Stimulated activated CD8-positive, alpha-beta memory T cell treated with anti-CD3 and anti-CD28 coated beads, Interleukin-12 subunit alpha, Interleukin-12 subunit beta, amount 100 ng/mL, for 4 hours (primary cell): ENCODE measurements around the gene TEP1.
"Not testable (repeated sequence)": the region's sequence is repeated elsewhere in the genome, so short reads cannot be mapped to it uniquely, and the experiment has no call there.

Experiments used
- DNase-seq: peaks from one replicate; pipeline ENCODE4 v3.0.0-alpha.2; 2020; ENCODE audit warnings: low read depth

The TEP1 gene

GRCh38 chr14:20386276-20386855 lies 26.9 kb downstream of the TEP1 start:
- no peak for DNase-seq

DNA sequence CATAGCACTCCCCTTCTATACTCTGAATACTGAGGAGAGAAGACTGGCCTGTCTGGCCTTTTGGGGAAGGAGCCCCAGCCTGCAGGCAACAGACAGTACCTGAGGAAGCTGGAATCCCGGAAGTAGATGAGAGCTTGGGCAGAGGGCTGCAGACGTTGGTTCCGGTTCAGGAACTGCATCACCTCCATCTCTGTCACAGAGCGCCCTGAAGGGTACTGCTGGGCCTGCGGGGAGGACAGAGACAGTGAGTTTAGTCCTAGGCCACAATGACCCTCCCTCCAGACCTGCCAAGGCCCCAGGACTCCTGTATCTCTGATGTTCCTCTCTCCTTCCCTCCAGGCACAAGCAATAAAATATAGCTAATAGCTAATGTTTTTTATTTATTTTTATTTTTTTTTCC lies 28.4 kb downstream of the TEP1 start:
- DNase-seq = no peak

DNA sequence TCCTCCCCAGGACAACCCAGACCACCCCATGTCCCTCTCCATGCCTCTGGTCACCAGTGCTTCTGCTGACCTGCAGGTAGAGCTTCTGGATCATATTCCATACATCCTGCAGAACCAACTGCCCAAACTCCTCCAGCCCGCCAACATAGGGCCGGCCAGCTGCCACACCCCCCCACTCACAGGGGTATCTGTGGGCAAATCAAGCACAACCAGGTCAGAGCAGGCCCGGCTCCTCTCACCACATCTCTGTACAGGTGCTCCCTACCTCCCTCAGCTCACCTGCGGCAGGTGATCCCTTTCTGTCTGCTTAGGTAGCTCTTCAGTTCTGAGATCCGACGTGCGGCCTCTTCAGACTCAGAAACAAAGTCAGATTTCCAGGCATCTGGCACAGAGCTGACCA lies 29.0 kb downstream of the TEP1 start:
- DNase-seq = no peak

- no peak for DNase-seq
Measured at GRCh38 chr14:20383636-20384035, 29.7 kb downstream of the TEP1 start.

GRCh38 chr14:20383032-20383431 lies 30.3 kb downstream of the TEP1 start:
- no peak for DNase-seq

- DNase-seq = no peak
Measured at GRCh38 chr14:20382526-20382925, 30.8 kb downstream of the TEP1 start.

DNA sequence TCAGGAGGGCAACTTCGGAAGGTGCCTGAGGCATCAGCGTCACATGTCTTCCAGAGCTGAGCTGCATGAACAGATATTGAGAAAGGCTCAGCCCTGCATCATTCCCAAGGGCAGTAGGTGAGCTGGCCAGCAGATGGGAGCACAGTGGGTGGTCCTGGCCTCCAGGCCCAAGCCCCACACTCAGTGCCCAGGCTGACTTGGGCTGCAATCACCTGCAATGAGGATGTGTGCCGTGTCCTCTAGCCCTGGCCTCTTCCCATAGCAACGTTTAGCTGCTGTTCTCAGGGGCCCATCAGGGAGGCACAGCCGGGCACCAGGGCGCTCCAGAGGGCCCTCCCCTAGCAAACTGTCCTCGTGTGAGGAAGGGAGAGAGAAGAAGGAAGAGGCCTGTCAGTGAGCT lies 32.0 kb downstream of the TEP1 start:
- DNase-seq = no peak

DNA sequence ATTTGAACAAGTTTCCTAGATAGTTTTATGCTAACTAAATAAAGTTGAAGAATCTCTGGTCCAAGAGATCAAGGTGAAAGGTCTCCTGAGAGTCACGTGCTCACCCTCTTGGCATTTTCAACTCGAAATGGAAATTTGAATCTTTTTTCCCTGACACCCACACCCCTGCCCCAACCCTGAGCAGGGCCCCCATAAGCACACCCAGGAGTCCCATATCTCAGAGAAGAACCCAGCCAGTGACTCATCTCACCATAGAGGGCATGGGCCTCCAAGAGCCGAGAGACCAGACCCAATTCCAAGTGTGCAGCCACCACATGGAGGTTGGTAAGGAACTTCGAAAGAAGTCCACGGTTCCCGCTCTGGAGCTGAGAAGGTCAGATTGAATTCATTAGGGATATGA lies 32.6 kb downstream of the TEP1 start:
- DNase-seq = no peak

- no peak for DNase-seq
Measured at GRCh38 chr14:20379743-20380142, 33.6 kb downstream of the TEP1 start.

- no peak for DNase-seq
Measured at GRCh38 chr14:20377171-20377570, 36.1 kb downstream of the TEP1 start.

DNA sequence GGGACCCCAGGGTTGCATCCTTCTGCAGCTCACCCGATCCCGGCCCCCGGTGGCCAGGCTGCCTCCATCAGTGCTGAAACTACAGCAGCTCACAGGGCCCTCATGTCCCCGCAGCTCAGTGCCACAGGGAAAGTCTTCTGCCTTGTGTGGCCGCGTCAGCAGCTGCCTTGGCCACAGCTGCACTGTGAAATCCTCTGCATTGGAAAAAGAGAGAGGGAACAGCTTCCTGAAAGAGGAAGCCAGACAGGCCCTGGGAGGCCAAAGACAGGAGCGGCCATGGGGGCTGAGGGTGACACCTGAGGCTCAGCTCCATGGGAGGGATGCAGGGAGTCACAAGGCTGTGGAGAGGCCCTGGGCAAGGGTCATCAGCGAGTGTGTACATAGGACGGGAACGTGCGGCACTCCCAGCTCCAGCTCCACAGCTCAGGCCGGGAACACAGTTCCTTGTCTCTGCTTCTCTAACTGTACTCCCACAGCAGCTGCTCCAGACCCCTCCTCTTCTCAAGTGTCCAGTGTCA lies 37.2 kb downstream of the TEP1 start:
- no peak for DNase-seq

DNA sequence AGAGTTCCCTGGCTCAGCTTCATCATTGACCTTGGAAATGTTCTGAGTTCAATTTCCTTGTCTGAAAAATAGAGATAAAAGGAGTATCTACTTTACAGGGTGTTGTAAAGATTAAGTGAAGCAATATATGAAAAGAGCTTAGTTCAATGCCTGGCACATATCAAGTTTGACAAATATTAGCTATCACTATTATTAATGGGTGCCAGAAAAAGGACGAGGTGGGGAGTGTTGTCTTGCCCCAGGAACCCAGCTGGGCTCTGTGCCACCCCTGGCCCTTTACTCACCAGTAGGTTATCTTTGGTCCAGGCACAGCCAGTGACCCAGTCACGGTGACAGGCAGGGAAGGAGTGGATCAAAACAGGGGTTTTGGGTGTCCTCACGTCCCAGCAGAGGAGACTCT lies 37.8 kb downstream of the TEP1 start:
- DNase-seq = no peak

DNA sequence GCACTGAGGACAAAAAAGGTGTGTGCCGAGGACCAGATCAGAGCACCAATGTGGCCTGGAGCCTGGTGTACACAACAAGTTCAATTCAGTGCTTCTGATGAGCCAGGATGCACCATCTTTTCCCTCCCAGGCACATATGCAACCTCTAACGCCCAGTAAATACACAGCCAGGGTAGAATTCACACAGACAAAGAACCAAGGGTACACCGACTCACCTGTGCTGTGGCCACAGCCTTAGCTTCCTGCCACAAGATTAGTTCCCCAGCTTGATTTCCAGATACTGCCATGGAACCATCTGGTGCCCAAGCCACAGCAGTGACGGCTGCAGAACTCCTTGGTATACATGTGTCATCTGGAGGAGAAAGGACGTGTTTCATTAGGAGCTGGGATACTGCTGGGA lies 40.5 kb downstream of the TEP1 start:
- no peak for DNase-seq

GRCh38 chr14:20365928-20366327 lies 47.4 kb downstream of the TEP1 start:
- no peak for DNase-seq

DNA sequence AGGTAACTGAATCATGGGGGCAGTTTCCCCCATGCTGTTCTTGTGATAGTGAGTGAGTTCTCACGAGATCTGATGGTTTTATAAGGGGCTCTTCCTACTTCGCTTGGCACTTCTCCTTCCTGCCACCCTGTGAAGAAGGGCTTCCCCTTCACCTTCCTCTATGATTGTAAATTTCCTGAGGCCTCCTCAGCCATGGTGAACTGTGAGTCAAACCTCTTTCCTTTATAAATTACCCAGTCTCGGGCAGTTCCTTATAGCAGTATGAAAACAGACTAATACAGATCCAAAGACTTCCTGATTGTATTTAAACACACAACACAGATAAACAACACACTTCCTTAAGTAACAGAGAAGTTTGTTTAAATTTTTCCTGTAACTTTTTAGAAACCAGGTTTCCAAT lies 54.8 kb downstream of the TEP1 start:
- DNase-seq = not testable (repeated sequence)

- no peak for DNase-seq
Measured at GRCh38 chr14:20356422-20356821, 56.9 kb downstream of the TEP1 start.

GRCh38 chr14:20350860-20351259 lies 62.4 kb downstream of the TEP1 start:
- no peak for DNase-seq

DNA sequence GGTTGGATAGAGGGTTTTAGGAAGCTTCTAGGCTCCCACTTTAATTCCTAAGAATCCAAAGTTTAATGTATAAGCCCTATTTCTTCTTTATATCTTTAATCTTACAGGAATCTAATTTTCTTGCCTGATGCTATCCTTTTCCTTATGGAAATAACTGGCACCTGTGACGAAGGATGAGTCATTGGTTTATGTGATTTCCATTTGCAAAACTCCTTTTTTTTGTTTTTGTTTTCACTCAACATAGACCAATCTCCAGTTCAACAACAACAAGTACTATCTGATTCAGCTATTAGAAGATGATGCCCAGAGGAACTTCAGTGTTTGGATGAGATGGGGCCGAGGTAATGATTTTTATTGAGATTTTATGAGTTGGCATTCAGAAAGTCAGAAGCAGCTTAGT lies 63.0 kb downstream of the TEP1 start:
- DNase-seq = no peak

DNA sequence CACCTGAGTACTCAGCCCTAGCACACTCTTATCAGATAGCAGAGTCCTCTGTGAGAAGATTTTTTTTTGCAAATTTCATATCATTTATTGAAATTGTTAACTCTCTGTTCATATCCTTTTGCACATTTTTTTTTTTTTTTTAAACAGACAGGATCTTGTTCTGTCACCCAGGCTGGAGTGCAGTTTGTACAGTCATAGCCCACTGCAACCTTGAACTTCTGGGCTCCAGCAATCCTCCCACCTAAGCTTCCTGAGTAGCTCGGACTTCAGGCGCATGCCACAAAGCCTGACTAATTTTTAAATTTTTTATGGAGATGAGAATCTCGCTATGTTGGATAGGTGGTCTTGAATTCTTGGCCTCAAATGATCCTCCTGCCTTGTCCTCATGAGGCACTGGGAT lies 65.6 kb downstream of the TEP1 start:
- no peak for DNase-seq

DNA sequence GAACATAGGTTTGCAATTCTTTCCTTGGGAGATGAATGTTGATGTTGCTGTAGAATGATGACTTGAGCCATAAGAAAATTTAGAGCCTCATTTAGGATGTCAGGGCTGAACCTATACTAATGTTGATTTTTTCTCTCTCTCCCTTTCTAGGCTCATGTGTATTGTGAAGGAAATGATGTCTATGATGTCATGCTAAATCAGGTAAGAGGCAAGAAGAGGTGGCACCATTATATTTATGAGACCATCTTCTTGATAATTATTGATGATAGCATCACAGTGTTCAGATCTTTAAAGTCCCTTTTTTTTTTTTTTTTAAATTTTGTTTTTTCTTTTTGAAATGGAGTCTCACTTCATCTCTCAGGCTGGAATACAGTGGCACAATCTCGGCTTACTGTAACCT lies 66.6 kb downstream of the TEP1 start:
- DNase-seq = no peak

DNA sequence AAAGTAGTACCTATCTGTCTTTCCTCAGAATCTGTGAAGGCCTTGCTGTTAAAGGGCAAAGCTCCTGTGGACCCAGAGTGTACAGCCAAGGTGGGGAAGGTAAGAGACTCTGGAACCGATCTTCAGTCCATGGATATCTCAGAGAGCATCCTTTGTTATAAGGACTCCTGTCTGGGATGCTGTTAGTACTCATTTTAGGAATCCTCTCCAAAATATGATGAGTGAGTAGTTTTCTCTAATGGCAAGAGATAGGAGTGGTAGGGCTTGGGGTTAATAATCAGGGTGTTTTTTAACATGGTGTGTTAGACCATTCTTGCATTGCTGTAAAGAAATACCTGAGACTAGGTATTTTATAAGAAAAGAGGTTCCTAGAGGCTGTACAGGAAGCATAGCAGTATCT lies 67.9 kb downstream of the TEP1 start:
- DNase-seq = no peak

DNA sequence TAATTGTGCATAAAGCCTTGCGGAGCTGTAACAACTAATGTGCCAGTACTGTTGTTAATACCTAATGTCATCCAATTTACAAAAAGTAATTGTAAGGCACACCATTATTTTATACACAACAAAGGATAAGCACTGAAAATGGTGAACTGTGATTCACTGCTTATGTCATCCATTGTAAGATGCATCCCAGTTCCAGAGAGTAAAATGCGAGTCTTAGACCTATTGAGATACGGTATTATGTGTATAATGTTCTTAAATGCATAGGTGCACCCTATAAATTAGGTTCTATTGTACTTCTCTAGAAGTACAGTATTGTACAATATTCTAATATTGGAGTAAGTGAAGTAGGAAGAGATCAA lies 69.5 kb downstream of the TEP1 start:
- no peak for DNase-seq

DNA sequence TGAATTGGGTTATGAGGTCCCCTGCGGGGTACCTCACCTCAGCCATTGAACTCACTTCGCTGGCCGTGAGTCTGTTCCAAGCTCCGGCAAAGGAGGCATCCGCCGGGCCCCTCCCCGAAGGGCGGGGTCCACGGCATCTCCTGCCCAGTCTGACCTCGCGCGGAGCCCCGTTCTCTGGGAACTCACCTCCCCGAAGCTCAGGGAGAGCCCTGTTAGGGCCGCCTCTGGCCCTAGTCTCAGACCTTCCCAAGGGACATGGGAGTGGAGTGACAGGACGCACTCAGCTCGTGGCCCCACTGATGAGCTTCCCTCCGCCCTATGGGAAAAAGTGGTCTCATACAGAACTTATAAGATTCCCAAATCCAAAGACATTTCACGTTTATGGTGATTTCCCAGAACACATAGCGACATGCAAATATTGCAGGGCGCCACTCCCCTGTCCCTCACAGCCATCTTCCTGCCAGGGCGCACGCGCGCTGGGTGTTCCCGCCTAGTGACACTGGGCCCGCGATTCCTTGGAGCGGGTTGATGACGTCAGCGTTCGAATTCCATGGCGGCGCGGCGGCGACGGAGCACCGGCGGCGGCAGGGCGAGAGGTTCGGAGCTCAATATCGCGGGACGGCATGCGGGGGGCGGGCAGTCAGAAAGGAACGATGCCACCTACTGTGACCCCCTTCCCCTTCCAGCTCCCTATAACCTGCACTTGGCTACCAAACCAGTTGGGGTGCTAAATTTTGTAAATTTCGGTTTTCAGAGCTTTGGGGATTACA lies 70.0 kb downstream of the TEP1 start, which contains the start of gene PARP2:
Gene PARP2 (plus strand): TSS at position 544 of the 770 bp plus-strand sequence. CDS start 7 bp downstream, at position 551.
- peak; percentile 83 for DNase-seq

GRCh38 chr14:20341646-20342045 lies 71.7 kb downstream of the TEP1 start:
- DNase-seq = no peak
